ENCODE measurements around the gene RBP7. TPM values are rescaled to one million over a fixed set of nuclear protein-coding genes. Genes with fewer than 3 reads are reported as not detected.
A peak's percentile ranks its signal among the peaks of the same experiment; 100 is the strongest.

RBP7 gene
- total RNA-seq, 1 experiment from 2014 or later = 6.0 TPM

DNA sequence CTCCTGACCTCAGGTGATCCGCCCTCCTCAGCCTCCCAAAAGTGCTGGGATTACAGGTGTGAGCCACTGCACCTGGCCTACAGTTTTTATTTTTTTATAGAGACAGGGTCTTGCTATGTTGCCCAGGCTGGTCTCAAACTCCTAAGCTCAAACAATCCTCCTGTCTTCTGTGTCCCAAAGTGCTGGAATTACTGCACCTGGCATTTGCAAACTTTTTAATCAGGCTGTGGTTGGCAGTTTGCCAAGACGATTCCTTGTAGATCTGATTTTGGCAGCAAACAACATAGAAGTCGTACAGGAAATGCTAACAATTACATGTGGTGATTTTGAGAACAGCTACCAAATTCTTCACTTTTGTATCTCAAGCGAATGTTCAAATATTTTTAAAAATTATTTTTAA, 10.1 kb downstream of the RBP7 start:
- BruUV-seq (replicated peaks) = no TSS peak

DNA sequence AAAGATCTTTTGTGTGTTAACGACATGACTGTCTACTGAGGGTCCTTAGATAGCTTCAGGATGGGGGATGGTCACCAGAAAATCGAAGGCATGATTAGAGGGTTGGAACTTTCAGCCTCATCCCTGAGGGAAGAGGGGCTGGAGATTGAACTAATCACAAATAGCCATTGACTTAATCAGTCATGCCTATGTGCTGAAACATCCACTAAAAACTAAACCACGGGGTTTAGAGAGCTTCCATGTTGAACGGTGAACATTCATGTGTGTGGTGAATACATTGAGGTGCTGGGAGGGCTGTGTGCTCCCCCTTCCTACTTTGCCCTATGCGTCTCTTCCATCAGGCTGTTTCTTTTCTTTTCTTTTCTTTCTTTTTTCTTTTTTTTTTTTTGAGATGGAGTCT, 17.0 kb downstream of the RBP7 start:
- Histone ChIP-seq H3K27me3 (ENCODE audit: low read length) (no peaks in the 10 kb centered on the region), H4K20me1 (ENCODE audit: low read length) (no peaks in the 10 kb centered on the region), H3K79me2 (ENCODE audit: low read length) (no peaks in the 10 kb centered on the region), H3K27ac (ENCODE audit: low read length) (no peak overlapping the region), H3K4me1 (ENCODE audit: insufficient read depth, low read length) (peaks cover 10% of the 10 kb centered on the region), H3K9me2 (replicated peaks; ENCODE audit: low read length) (no peaks in the 10 kb centered on the region), H3K9ac (ENCODE audit: low read length) (no peak overlapping the region), H3K4me2 (ENCODE audit: low read length) (no peak overlapping the region), H3K9me3 (ENCODE audit: low read length) (no peaks in the 10 kb centered on the region), H3F3A (ENCODE audit: low read length, unreplicated experiment) (no peaks in the 10 kb centered on the region), H3K36me3 (ENCODE audit: low read depth, low read length) (no peaks in the 10 kb centered on the region), H2AFZ (ENCODE audit: low read length) (no peak overlapping the region), H3K4me3 (ENCODE audit: low read length) (no peak overlapping the region)
- ChIA-PET POLR2A (ENCODE audit: unreplicated experiment) (no interaction called here), CTCF (no interaction called here)
- no peak for TF ChIP-seq EZH2phosphoT487 (IDR thresholded peaks at IDR 0.05; ENCODE audit: borderline replicate concordance, low read length)
- TF ChIP-seq EZH2 (IDR thresholded peaks at IDR 0.05; ENCODE audit: low read length, unreplicated experiment) = no peak
- TF ChIP-seq, protein P1, sequence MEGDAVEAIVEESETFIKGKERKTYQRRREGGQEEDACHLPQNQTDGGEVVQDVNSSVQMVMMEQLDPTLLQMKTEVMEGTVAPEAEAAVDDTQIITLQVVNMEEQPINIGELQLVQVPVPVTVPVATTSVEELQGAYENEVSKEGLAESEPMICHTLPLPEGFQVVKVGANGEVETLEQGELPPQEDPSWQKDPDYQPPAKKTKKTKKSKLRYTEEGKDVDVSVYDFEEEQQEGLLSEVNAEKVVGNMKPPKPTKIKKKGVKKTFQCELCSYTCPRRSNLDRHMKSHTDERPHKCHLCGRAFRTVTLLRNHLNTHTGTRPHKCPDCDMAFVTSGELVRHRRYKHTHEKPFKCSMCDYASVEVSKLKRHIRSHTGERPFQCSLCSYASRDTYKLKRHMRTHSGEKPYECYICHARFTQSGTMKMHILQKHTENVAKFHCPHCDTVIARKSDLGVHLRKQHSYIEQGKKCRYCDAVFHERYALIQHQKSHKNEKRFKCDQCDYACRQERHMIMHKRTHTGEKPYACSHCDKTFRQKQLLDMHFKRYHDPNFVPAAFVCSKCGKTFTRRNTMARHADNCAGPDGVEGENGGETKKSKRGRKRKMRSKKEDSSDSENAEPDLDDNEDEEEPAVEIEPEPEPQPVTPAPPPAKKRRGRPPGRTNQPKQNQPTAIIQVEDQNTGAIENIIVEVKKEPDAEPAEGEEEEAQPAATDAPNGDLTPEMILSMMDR (conservative IDR thresholded peaks at IDR 0.05; ENCODE audit: low read depth, low read length) = no peak
- intact Hi-C loops (cut with micrococcal nuclease) = no loop called here
- no peak for DNase-seq
- no TSS peak for BruUV-seq (replicated peaks)
- ATAC-seq = no peak

More for the DNA sequence above, 10.1 kb downstream of the RBP7 start:
- Histone ChIP-seq H3F3A (ENCODE audit: low read length, unreplicated experiment) (no peaks in the 10 kb centered on the region), H3K4me1 (ENCODE audit: insufficient read depth, low read length) (no peaks in the 10 kb centered on the region), H3K4me2 (ENCODE audit: low read length) (no peak overlapping the region), H3K4me3 (ENCODE audit: low read length) (no peak overlapping the region), H3K36me3 (ENCODE audit: low read depth, low read length) (no peaks in the 10 kb centered on the region), H3K9ac (ENCODE audit: low read length) (no peak overlapping the region), H3K9me3 (ENCODE audit: low read length) (no peaks in the 10 kb centered on the region), H2AFZ (ENCODE audit: low read length) (no peak overlapping the region), H3K27me3 (ENCODE audit: low read length) (no peaks in the 10 kb centered on the region), H3K27ac (ENCODE audit: low read length) (no peak overlapping the region), H4K20me1 (ENCODE audit: low read length) (no peaks in the 10 kb centered on the region), H3K9me2 (replicated peaks; ENCODE audit: low read length) (no peaks in the 10 kb centered on the region), H3K79me2 (ENCODE audit: low read length) (no peaks in the 10 kb centered on the region)
- CTCF ChIA-PET = no interaction called here
- POLR2A ChIA-PET (ENCODE audit: unreplicated experiment) = no interaction called here
- TF ChIP-seq EZH2 (IDR thresholded peaks at IDR 0.05; ENCODE audit: low read length, unreplicated experiment) = no peak
- TF ChIP-seq EZH2phosphoT487 (IDR thresholded peaks at IDR 0.05; ENCODE audit: borderline replicate concordance, low read length) = no peak
- TF ChIP-seq, protein P1 (conservative IDR thresholded peaks at IDR 0.05; ENCODE audit: low read depth, low read length) = no peak
- no peak for ATAC-seq
- intact Hi-C loops (cut with micrococcal nuclease) = no loop called here
- peak; percentile 6 for DNase-seq

DNA sequence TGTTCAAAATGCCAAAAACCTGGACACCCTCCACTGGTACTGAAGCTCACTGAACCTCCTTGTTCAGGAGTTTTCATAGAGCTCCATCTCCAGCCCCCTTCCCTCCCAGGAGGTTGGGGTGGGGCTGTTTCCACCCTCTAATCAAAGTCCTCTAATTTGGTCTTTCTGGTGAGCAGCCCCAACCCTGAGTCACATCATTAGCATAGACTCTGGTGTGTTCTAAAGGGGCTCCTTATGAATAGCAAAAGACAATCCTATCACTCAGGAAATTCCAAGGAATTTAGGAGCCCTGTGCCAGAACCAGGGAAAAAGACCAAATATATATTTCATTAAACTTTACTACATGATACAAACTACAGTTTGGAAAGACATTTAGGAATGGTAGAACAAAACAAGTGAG, 22.5 kb downstream of the RBP7 start:
- TF ChIP-seq EZH2phosphoT487 (IDR thresholded peaks at IDR 0.05; ENCODE audit: borderline replicate concordance, low read length) = no peak
- TF ChIP-seq, protein P1 (conservative IDR thresholded peaks at IDR 0.05; ENCODE audit: low read depth, low read length) = no peak
- TF ChIP-seq EZH2 (IDR thresholded peaks at IDR 0.05; ENCODE audit: low read length, unreplicated experiment) = no peak
- CTCF ChIA-PET = no interaction called here

More for the DNA sequence above, 22.5 kb downstream of the RBP7 start:
- Histone ChIP-seq H3K9me3 (ENCODE audit: low read length) (no peaks in the 10 kb centered on the region), H3K79me2 (ENCODE audit: low read length) (no peaks in the 10 kb centered on the region), H3K27ac (ENCODE audit: low read length) (no peak overlapping the region), H3K9ac (ENCODE audit: low read length) (no peak overlapping the region), H2AFZ (ENCODE audit: low read length) (no peak overlapping the region), H3K4me1 (ENCODE audit: insufficient read depth, low read length) (peaks cover 11% of the 10 kb centered on the region), H3K4me3 (ENCODE audit: low read length) (no peak overlapping the region), H3K9me2 (replicated peaks; ENCODE audit: low read length) (no peaks in the 10 kb centered on the region), H4K20me1 (ENCODE audit: low read length) (no peaks in the 10 kb centered on the region), H3K4me2 (ENCODE audit: low read length) (no peak overlapping the region), H3F3A (ENCODE audit: low read length, unreplicated experiment) (no peaks in the 10 kb centered on the region), H3K27me3 (ENCODE audit: low read length) (no peaks in the 10 kb centered on the region), H3K36me3 (ENCODE audit: low read depth, low read length) (no peaks in the 10 kb centered on the region)
- DNase-seq (no peak), ATAC-seq (no peak)
- POLR2A ChIA-PET (ENCODE audit: unreplicated experiment) = no interaction called here
- intact Hi-C loops (cut with micrococcal nuclease) = no loop called here
- no TSS peak for BruUV-seq (replicated peaks)
